Middle frontal gyrus (tissue), 1 donor: ENCODE measurements around the gene COL4A2.

Experiments used
- DNase-seq: peaks from one replicate; pipeline ENCODE4 v3.0.0-alpha.2; 2015; ENCODE audit warnings: low spot score; ENCODE audit errors: extremely low spot score

Gene COL4A2

GRCh38 chr13:110339263-110339662, 32.2 kb downstream of the COL4A2 start:
- no peak for DNase-seq

GRCh38 chr13:110339975-110340550, 33.0 kb downstream of the COL4A2 start:
- DNase-seq = no peak

GRCh38 chr13:110340812-110341444, 33.8 kb downstream of the COL4A2 start:
- no peak for DNase-seq

GRCh38 chr13:110341445-110342244, 34.6 kb downstream of the COL4A2 start:
- no peak for DNase-seq

GRCh38 chr13:110342474-110342873, 35.4 kb downstream of the COL4A2 start:
- DNase-seq = no peak

GRCh38 chr13:110343241-110343865, 36.3 kb downstream of the COL4A2 start:
- no peak for DNase-seq

- DNase-seq = no peak
Observed at GRCh38 chr13:110344320-110344719, 37.2 kb downstream of the COL4A2 start.

- no peak for DNase-seq
Observed at GRCh38 chr13:110345266-110345665, 38.2 kb downstream of the COL4A2 start.

- DNase-seq = no peak
Observed at GRCh38 chr13:110345701-110346100, 38.6 kb downstream of the COL4A2 start.

GRCh38 chr13:110346661-110347067, 39.6 kb downstream of the COL4A2 start:
- DNase-seq = no peak

- no peak for DNase-seq
Observed at GRCh38 chr13:110347088-110347487, 40.0 kb downstream of the COL4A2 start.

GRCh38 chr13:110347535-110348308, 40.6 kb downstream of the COL4A2 start:
- no peak for DNase-seq

GRCh38 chr13:110348309-110349105, 41.4 kb downstream of the COL4A2 start:
- DNase-seq = no peak

GRCh38 chr13:110349239-110349638, 42.2 kb downstream of the COL4A2 start:
- DNase-seq = no peak

GRCh38 chr13:110350049-110350448, 43.0 kb downstream of the COL4A2 start:
- no peak for DNase-seq

- DNase-seq = no peak
Observed at GRCh38 chr13:110350509-110350908, 43.4 kb downstream of the COL4A2 start.

- no peak for DNase-seq
Observed at GRCh38 chr13:110351636-110352420, 44.7 kb downstream of the COL4A2 start.

- DNase-seq = no peak
Observed at GRCh38 chr13:110352735-110353134, 45.7 kb downstream of the COL4A2 start.

GRCh38 chr13:110353339-110353977, 46.4 kb downstream of the COL4A2 start:
- DNase-seq = no peak
